A673 (cell line): ENCODE results near the gene CCDC88C.

Experiments
- CTCF ChIP-seq: fragments of 300-800, 200-600 bp; sonication (generic); conservative IDR thresholded peaks from 2 replicates; pipeline ENCODE4 v1.5.1; 2017; ENCODE audit warnings: low read depth, mild to moderate bottlenecking, antibody characterized with exemption, low read length, moderate library complexity, mixed read lengths
- EZH2 ChIP-seq: fragments of 200-600 bp; sonication (generic); IDR thresholded peaks from 2 replicates; pipeline ENCODE4 v1.6.1; 2017; ENCODE audit warnings: borderline replicate concordance, low read depth, mild to moderate bottlenecking, mixed read lengths, antibody characterized with exemption, low read length; ENCODE audit not compliant: poor library complexity, severe bottlenecking

GRCh38 chr14:91402771-91403600, 14.6 kb downstream of the CCDC88C start:
- TF ChIP-seq CTCF (no peak), EZH2 (no peak)
